IgD-negative memory B cell (primary cell): ENCODE data around the gene TRIM58. TPM values are rescaled to one million over a fixed set of nuclear protein-coding genes. Genes with fewer than 3 reads are reported as not detected.

Experiments
- H3K27ac Mint-ChIP-seq, 3 donors: one replicate each; pipeline ENCODE4 v1.8.0; 2020 to 2022; ENCODE audit warnings: mild to moderate bottlenecking in 3 of 3, mixed read lengths in 3 of 3, moderate library complexity in 1 of 3
- H3K27me3 Mint-ChIP-seq: one replicate; pipeline ENCODE4 v1.8.0; 2021; ENCODE audit warnings: mixed read lengths
- H3K36me3 Mint-ChIP-seq: one replicate; pipeline ENCODE4 v1.8.0; 2020; ENCODE audit warnings: mild to moderate bottlenecking, mixed read lengths
- H3K4me1 Mint-ChIP-seq, 3 donors: one replicate each; pipeline ENCODE4 v1.8.0; 2020 to 2022; ENCODE audit warnings: mixed read lengths in 3 of 3, mild to moderate bottlenecking in 1 of 3
- H3K4me3 Mint-ChIP-seq, 4 donors: one replicate each; pipeline ENCODE4 v1.8.0; 2020 to 2022; ENCODE audit warnings: mild to moderate bottlenecking in 4 of 4, mixed read lengths in 4 of 4, moderate library complexity in 3 of 4
- H3K9me3 Mint-ChIP-seq, 3 donors: one replicate each; pipeline ENCODE4 v1.8.0; 2020 to 2021; ENCODE audit warnings: mixed read lengths in 3 of 3, mild to moderate bottlenecking in 1 of 3
- polyA plus RNA-seq: library from polyadenylated mRNA; unstranded; fragments of 300-500 nt; fragmentation: Illumina TruSeq; gene quantifications from one replicate; pipeline ENCODE4 v1.2.3, GENCODE V29; 2021

TRIM58 gene
- polyA plus RNA-seq, 1 donor from 2014 or later: 0.95 TPM

- H3K4me1 Mint-ChIP-seq: peaks cover 5 to 12% (median 10%) of the 10 kb centered on the region in 3 donors
- H3K27me3 Mint-ChIP-seq: no peaks in the 10 kb centered on the region
- peaks cover 4 to 10% (median 7%) of the 10 kb centered on the region in 3 donors for H3K9me3 Mint-ChIP-seq
- no peak overlapping the region for H3K4me3 Mint-ChIP-seq
- H3K36me3 Mint-ChIP-seq: peaks cover under 1% of the 10 kb centered on the region
- no peak overlapping the region for H3K27ac Mint-ChIP-seq
These were observed 51.8 kb downstream of the TRIM58 start for GRCh38 chr1:247908766-247909165.

DNA sequence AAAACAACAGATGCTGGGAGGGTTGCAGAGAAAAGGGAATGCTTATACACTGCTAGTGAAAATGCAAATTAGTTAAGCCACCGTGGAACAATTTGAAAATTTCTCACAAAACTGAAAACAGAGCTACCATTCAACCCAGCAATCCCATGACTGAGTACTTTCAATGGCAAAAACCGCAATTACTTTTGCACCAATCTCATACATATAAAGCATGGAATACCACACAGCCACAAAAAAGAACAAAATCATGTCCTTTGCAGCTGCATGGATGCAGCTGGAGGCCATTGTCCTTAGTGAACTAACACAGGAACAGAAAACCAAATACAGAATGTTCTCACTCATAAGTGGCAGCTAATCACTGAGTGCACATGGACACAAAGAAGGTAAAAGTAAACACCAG, 56.8 kb downstream of the TRIM58 start:
- peaks cover 7% of the 10 kb centered on the region for H3K27me3 Mint-ChIP-seq
- H3K36me3 Mint-ChIP-seq: no peaks in the 10 kb centered on the region
- no peaks in the 10 kb centered on the region for H3K4me1 Mint-ChIP-seq
- no peaks in the 10 kb centered on the region for H3K9me3 Mint-ChIP-seq
- no peak overlapping the region for H3K4me3 Mint-ChIP-seq
- no peak overlapping the region for H3K27ac Mint-ChIP-seq

GRCh38 chr1:247914941-247915662, 58.1 kb downstream of the TRIM58 start:
- Mint-ChIP-seq H3K4me3 (no peak overlapping the region), H3K4me1 (no peaks in the 10 kb centered on the region), H3K27me3 (peaks cover 7% of the 10 kb centered on the region), H3K36me3 (no peaks in the 10 kb centered on the region), H3K9me3 (no peaks in the 10 kb centered on the region), H3K27ac (no peak overlapping the region)

- no peaks in the 10 kb centered on the region for H3K36me3 Mint-ChIP-seq
- no peaks in the 10 kb centered on the region for H3K9me3 Mint-ChIP-seq
- no peak within 1 kb of the TSS for H3K27ac Mint-ChIP-seq
- H3K27me3 Mint-ChIP-seq: peaks cover 6% of the 10 kb centered on the region
- no peaks in the 10 kb centered on the region for H3K4me1 Mint-ChIP-seq
- H3K4me3 Mint-ChIP-seq: no peak within 1 kb of the TSS
These were observed 63.0 kb downstream of the TRIM58 start, which contains the start of gene OR2T8 for GRCh38 chr1:247919952-247920351. TSS of gene OR2T8 (plus strand) at chr1:247920252. CDS start at chr1:247921018, 766 bp downstream.

- no peaks in the 10 kb centered on the region for H3K4me1 Mint-ChIP-seq
- no peaks in the 10 kb centered on the region for H3K36me3 Mint-ChIP-seq
- no peaks in the 10 kb centered on the region for H3K9me3 Mint-ChIP-seq
- peaks cover 2% of the 10 kb centered on the region for H3K27me3 Mint-ChIP-seq
- no peak overlapping the region for H3K27ac Mint-ChIP-seq
- no peak overlapping the region for H3K4me3 Mint-ChIP-seq
These were observed 67.0 kb downstream of the TRIM58 start for GRCh38 chr1:247923941-247924340.

- H3K36me3 Mint-ChIP-seq: no peaks in the 10 kb centered on the region
- H3K27ac Mint-ChIP-seq: no peak within 1 kb of the TSS
- no peak within 1 kb of the TSS for H3K4me3 Mint-ChIP-seq
- no peaks in the 10 kb centered on the region for H3K9me3 Mint-ChIP-seq
- no peaks in the 10 kb centered on the region for H3K4me1 Mint-ChIP-seq
- H3K27me3 Mint-ChIP-seq: peaks cover 2% of the 10 kb centered on the region
These were observed 67.9 kb downstream of the TRIM58 start, which contains the start of gene OR2AJ1 for GRCh38 chr1:247924868-247925267. TSS of gene OR2AJ1 (plus strand) at chr1:247924889. CDS start at chr1:247933769, 8,880 bp downstream.

Other genes starting within 250 kb of the TRIM58 start
- not detected for gene OR13G1, start 177.4 kb upstream of the TRIM58 start, polyA plus RNA-seq
- not detected for gene OR6F1, start 140.5 kb upstream of the TRIM58 start, polyA plus RNA-seq
- gene OR14K1, start 118.6 kb upstream of the TRIM58 start, polyA plus RNA-seq: not detected
- gene OR14A2, start 109.0 kb upstream of the TRIM58 start, polyA plus RNA-seq: not detected
- not detected for gene OR1C1, start 96.6 kb upstream of the TRIM58 start, polyA plus RNA-seq
- not detected for gene OR14A16, start 33.1 kb upstream of the TRIM58 start, polyA plus RNA-seq
- not detected for gene OR11L1, start 15.3 kb upstream of the TRIM58 start, polyA plus RNA-seq
- gene OR2W3, start 38.4 kb downstream of the TRIM58 start, polyA plus RNA-seq: 0.91 TPM
- gene OR2T8, start 63.1 kb downstream of the TRIM58 start, polyA plus RNA-seq: not detected
- gene OR2AJ1, start 67.7 kb downstream of the TRIM58 start, polyA plus RNA-seq: not detected
- not detected for gene OR2L8, start 91.7 kb downstream of the TRIM58 start, polyA plus RNA-seq
- gene OR2AK2, start 108.0 kb downstream of the TRIM58 start, polyA plus RNA-seq: not detected
- gene OR2L5, start 156.5 kb downstream of the TRIM58 start, polyA plus RNA-seq: not detected
- gene OR2L2, start 172.9 kb downstream of the TRIM58 start, polyA plus RNA-seq: not detected
- not detected for gene OR2L3, start 189.6 kb downstream of the TRIM58 start, polyA plus RNA-seq
- gene OR2L13, start 238.0 kb downstream of the TRIM58 start, polyA plus RNA-seq: 0.39 TPM